Measurements from ENCODE around the gene TRMT44.

The TRMT44 gene

DNA sequence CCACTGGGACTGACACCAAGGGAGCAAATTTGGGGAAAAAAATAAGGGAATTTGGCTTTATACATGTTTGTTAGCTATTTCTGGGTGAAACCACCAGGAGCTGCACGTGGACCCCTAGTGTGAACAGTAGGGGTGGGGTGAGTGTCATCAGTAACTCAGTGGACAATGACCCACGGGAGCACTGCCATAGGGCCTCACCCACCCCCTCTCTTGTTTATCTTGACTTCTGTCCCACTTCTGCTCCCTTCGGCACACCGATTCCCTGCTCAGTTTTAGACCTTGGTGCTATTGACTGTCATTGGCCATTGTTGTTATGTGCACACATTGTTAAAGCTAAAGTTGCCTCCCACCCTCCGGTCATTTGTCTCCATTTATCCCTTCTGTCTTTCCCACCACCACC, 9.0 kb upstream of the TRMT44 start:
- no peak overlapping the region for H3K9ac ChIP-seq (ENCODE audit: low read depth, low read length)
- H3K27ac ChIP-seq (ENCODE audit: low read length), result no peak overlapping the region
- TF ChIP-seq EZH2 (IDR thresholded peaks at IDR 0.05; ENCODE audit: borderline replicate concordance, low read depth, low read length, severe bottlenecking) (no peak), CTCF (IDR thresholded peaks at IDR 0.05; ENCODE audit: borderline replicate concordance, extremely low read depth, low read length, poor library complexity, severe bottlenecking) (no peak)
- no peak overlapping the region for H2AFZ ChIP-seq (ENCODE audit: low read depth, low read length)
- no peak overlapping the region for H3K4me3 ChIP-seq (ENCODE audit: low read depth in 1 of 2, low read length in 2 of 2)
- no peak overlapping the region for H3K4me2 ChIP-seq (ENCODE audit: insufficient read depth, low read length)
- no peaks in the 10 kb centered on the region for H3K9me3 ChIP-seq (ENCODE audit: insufficient read depth, low read length, severe bottlenecking)
- peaks cover 15% of the 10 kb centered on the region; the same call in 1 of the 2 replicates for H3K79me2 ChIP-seq (ENCODE audit: insufficient read depth, low read length)
- H4K20me1 ChIP-seq (ENCODE audit: insufficient read depth, low read length), result peaks cover 10% of the 10 kb centered on the region
- DNase-seq (no peak), ATAC-seq (ENCODE audit: insufficient read depth, low read depth) (no peak)
- peaks cover 34% of the 10 kb centered on the region for H3K4me1 ChIP-seq (ENCODE audit: insufficient read depth, low read length)
- no peaks in the 10 kb centered on the region for H3K27me3 ChIP-seq (ENCODE audit: insufficient read depth, low read length, poor library complexity)
- H3K36me3 ChIP-seq (ENCODE audit: insufficient read depth, low read length), result no peaks in the 10 kb centered on the region

DNA sequence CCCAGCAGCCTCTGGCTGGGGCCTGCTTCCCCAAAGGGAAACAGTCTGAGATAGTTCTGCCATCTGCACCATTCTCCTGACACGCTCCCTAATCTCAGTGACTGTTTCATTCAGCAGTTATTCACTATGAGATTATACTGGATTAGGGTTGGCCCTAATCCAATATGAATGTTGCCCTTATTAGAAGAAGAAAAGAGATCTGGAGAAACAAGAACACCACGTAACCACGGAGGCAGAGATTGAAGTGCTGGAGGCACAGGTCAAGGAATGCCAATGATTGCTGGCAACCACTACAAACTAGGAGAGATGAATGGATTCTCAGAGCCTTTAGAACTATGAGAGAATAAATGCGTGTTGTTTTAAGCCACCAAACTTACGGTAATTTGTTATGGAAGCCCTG, 7.4 kb upstream of the TRMT44 start:
- H3K4me2 ChIP-seq (ENCODE audit: insufficient read depth, low read length), result no peak overlapping the region
- no peak overlapping the region for H3K4me3 ChIP-seq (ENCODE audit: low read depth in 1 of 2, low read length in 2 of 2)
- H3K36me3 ChIP-seq (ENCODE audit: insufficient read depth, low read length), result no peaks in the 10 kb centered on the region
- peaks cover 16% of the 10 kb centered on the region for H3K79me2 ChIP-seq (ENCODE audit: insufficient read depth, low read length)
- peaks cover 30% of the 10 kb centered on the region for H3K4me1 ChIP-seq (ENCODE audit: insufficient read depth, low read length)
- no peaks in the 10 kb centered on the region for H3K27me3 ChIP-seq (ENCODE audit: insufficient read depth, low read length, poor library complexity)
- no peaks in the 10 kb centered on the region for H3K9me3 ChIP-seq (ENCODE audit: insufficient read depth, low read length, severe bottlenecking)
- H3K9ac ChIP-seq (ENCODE audit: low read depth, low read length), result no peak overlapping the region
- DNase-seq (no peak), ATAC-seq (ENCODE audit: insufficient read depth, low read depth) (no peak)
- peaks cover 10% of the 10 kb centered on the region for H4K20me1 ChIP-seq (ENCODE audit: insufficient read depth, low read length)
- no peak overlapping the region for H3K27ac ChIP-seq (ENCODE audit: low read length)
- TF ChIP-seq EZH2 (IDR thresholded peaks at IDR 0.05; ENCODE audit: borderline replicate concordance, low read depth, low read length, severe bottlenecking), result no peak
- no peak for TF ChIP-seq CTCF (IDR thresholded peaks at IDR 0.05; ENCODE audit: borderline replicate concordance, extremely low read depth, low read length, poor library complexity, severe bottlenecking)
- no peak overlapping the region for H2AFZ ChIP-seq (ENCODE audit: low read depth, low read length)

DNA sequence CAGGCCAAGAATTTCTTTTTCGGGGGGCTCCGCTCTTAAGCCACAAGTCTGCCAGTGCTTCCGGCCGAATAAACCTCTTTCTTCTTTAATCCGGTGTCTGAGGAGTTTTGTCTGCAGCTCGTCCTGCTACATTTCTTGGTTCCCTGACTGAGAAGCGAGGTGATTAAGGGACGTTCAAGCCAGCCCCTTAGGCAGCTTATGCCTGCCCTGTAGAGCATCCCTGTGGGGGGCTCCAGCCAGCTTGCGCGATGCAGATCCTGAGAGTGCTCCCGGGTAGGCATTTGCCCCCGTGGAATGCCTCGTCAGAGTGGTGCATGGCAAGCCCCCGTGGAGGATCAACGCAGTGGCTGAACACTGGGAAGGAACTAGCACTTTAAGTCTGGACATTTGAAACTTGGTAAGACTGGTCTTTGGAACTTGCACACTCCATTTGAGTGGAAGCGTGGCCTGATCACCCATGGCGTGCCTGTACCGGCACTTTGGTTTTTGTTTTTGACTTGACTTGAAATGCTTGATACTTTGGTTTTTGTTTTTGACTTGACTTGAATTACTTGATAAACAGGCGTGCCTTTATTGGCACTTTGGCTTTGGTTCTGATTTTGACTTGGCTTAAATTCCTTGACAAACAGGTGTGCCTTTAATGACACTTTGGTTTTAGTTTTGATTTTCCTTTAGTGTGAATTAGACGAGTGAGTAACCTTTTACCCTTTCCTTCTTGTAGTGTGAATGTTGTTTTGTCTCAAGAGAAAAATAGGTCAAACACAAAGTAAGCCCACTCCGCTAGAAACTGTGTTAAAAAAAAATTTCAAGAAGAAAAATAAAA, 6.1 kb upstream of the TRMT44 start:
- Histone ChIP-seq H3K36me3 (ENCODE audit: insufficient read depth, low read length) (no peaks in the 10 kb centered on the region), H3K4me2 (ENCODE audit: insufficient read depth, low read length) (no peak overlapping the region), H3K27ac (ENCODE audit: low read length) (no peak overlapping the region), H3K4me1 (ENCODE audit: insufficient read depth, low read length) (peaks cover 33% of the 10 kb centered on the region), H4K20me1 (ENCODE audit: insufficient read depth, low read length) (peaks cover 4% of the 10 kb centered on the region), H3K27me3 (ENCODE audit: insufficient read depth, low read length, poor library complexity) (no peaks in the 10 kb centered on the region), H3K79me2 (ENCODE audit: insufficient read depth, low read length) (peaks cover 28% of the 10 kb centered on the region), H2AFZ (ENCODE audit: low read depth, low read length) (no peak overlapping the region), H3K9ac (ENCODE audit: low read depth, low read length) (no peak overlapping the region), H3K4me3 (ENCODE audit: low read depth in 1 of 2, low read length in 2 of 2) (no peak overlapping the region), H3K9me3 (ENCODE audit: insufficient read depth, low read length, severe bottlenecking) (no peaks in the 10 kb centered on the region)
- TF ChIP-seq CTCF (IDR thresholded peaks at IDR 0.05; ENCODE audit: borderline replicate concordance, extremely low read depth, low read length, poor library complexity, severe bottlenecking), result no peak
- TF ChIP-seq EZH2 (IDR thresholded peaks at IDR 0.05; ENCODE audit: borderline replicate concordance, low read depth, low read length, severe bottlenecking), result no peak
- ATAC-seq (ENCODE audit: insufficient read depth, low read depth) (no peak), DNase-seq (no peak)
